Activated CD4-positive, alpha-beta T cell treated with anti-CD3 and anti-CD28 coated beads, Interleukin-2, amount 10 ng/mL, durations not matched to agents 7 days and 5 days (primary cell): ENCODE measurements around the gene CRTC2. TPM values are rescaled to one million over a fixed set of nuclear protein-coding genes. Genes with fewer than 3 reads are reported as not detected.

Source experiments
- CTCF ChIA-PET: fragments of 350-600 bp; sonication (Branson Sonifier 250); formaldehyde crosslinking; loops from one replicate; lab custom pipeline; 2021; ENCODE audit warnings: antibody characterized with exemption; lab: Charles Lee
- POLR2A ChIA-PET: fragments of 350-600 bp; sonication (Branson Sonifier 250); formaldehyde crosslinking; loops from one replicate; lab custom pipeline; 2021; ENCODE audit warnings: antibody characterized with exemption; lab: Charles Lee
- DNase-seq: peaks from one replicate; pipeline ENCODE4 v3.0.0-alpha.2; 2020
- H3K27ac Mint-ChIP-seq: one replicate; pipeline ENCODE4 v1.8.0; 2021; ENCODE audit warnings: mild to moderate bottlenecking, moderate library complexity, mixed read lengths
- H3K27me3 Mint-ChIP-seq: one replicate; pipeline ENCODE4 v1.8.0; 2021; ENCODE audit warnings: mixed read lengths
- H3K36me3 Mint-ChIP-seq: one replicate; pipeline ENCODE4 v1.8.0; 2021; ENCODE audit warnings: low read depth, mixed read lengths
- H3K4me1 Mint-ChIP-seq: one replicate; pipeline ENCODE4 v1.8.0; 2021; ENCODE audit warnings: mixed read lengths
- H3K4me3 Mint-ChIP-seq: one replicate; pipeline ENCODE4 v1.8.0; 2021; ENCODE audit warnings: mild to moderate bottlenecking, moderate library complexity, mixed read lengths
- H3K9me3 Mint-ChIP-seq: one replicate; pipeline ENCODE4 v1.8.0; 2021; ENCODE audit warnings: mixed read lengths
- total RNA-seq, 2 experiments: library from RNA; stranded (reverse); gene quantifications; one replicate each; pipeline ENCODE4 v1.2.3, GENCODE V29; 2021

The CRTC2 gene
- total RNA-seq, 2 experiments from 2014 or later: 80.7 to 107 TPM

DNA sequence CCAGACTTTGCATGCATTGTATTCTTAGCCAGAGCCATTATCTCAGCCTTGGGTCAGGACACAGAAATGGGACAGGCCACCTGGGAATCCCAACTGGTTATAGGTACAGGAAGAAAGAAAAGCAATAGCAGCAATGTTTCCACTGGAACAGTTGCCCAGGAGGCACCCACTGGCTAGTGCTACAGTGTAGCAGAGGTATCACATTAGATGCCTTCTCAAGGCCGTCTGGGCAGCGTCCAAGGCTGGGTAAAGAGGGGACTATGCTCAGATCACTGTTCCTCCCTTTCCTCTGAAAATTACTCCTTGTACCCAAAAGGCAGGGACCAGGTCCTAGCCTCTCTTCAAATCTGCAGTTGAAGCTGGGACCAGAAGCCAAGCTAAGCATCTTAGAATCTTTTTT is 11.9 kb upstream of the CRTC2 start:
- no peak overlapping the region for H3K27ac Mint-ChIP-seq
- ChIA-PET CTCF (interaction anchor here (1.2 kb wide), 1 partner anchor 10 kb away, joined by 3 read pairs; no protein-coding TSS in a partner anchor), POLR2A (no interaction called here)
- H3K9me3 Mint-ChIP-seq: no peaks in the 10 kb centered on the region
- H3K4me3 Mint-ChIP-seq: no peak overlapping the region
- H3K36me3 Mint-ChIP-seq: peaks cover 24% of the 10 kb centered on the region
- H3K4me1 Mint-ChIP-seq: peaks cover 67% of the 10 kb centered on the region
- no peaks in the 10 kb centered on the region for H3K27me3 Mint-ChIP-seq
- no peak for DNase-seq

GRCh38 chr1:153968972-153969371 is 10.6 kb upstream of the CRTC2 start:
- CTCF ChIA-PET: interaction anchor here (0.6 to 2.9 kb wide), 5 partner anchors 9 to 188 kb away, joined by 3 to 14 read pairs (median 3); partner anchors contain the start of gene JTB
- peaks cover 12% of the 10 kb centered on the region for H3K36me3 Mint-ChIP-seq
- H3K27ac Mint-ChIP-seq: peak overlapping the region; percentile 54
- POLR2A ChIA-PET: no interaction called here
- no peaks in the 10 kb centered on the region for H3K27me3 Mint-ChIP-seq
- DNase-seq: no peak
- no peaks in the 10 kb centered on the region for H3K9me3 Mint-ChIP-seq
- H3K4me3 Mint-ChIP-seq: no peak overlapping the region
- peaks cover 63% of the 10 kb centered on the region for H3K4me1 Mint-ChIP-seq

DNA sequence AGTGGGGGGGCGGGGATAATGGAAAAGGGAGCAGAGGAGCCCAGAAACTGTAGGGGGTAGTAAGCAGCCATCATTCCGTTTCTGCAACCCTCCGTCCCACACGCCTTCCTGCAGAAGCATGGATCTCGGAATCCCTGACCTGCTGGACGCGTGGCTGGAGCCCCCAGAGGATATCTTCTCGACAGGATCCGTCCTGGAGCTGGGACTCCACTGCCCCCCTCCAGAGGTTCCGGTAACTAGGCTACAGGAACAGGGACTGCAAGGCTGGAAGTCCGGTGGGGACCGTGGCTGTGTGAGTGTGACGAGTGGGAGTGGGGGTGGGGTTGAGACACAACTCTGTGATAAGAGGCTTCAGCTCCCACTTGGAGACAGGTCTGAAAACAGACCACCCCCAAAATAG is 10.0 kb upstream of the CRTC2 start:
- Mint-ChIP-seq H3K9me3 (no peaks in the 10 kb centered on the region), H3K27me3 (no peaks in the 10 kb centered on the region), H3K27ac (peak overlapping the region; percentile 95), H3K36me3 (peaks cover 7% of the 10 kb centered on the region), H3K4me1 (peaks cover 66% of the 10 kb centered on the region), H3K4me3 (peak overlapping the region; percentile 88)
- POLR2A ChIA-PET: interaction anchor here (0.8 kb wide), 1 partner anchor 22 kb away, joined by 3 read pairs; the partner anchor contains the start of gene RPS27
- no peak for DNase-seq
- CTCF ChIA-PET: interaction anchor here (0.8 to 3.5 kb wide), 7 partner anchors 10 to 289 kb away, joined by 3 to 25 read pairs (median 3); partner anchors contain the start of genes DENND4B, JTB, RAB13 and SLC27A3

DNA sequence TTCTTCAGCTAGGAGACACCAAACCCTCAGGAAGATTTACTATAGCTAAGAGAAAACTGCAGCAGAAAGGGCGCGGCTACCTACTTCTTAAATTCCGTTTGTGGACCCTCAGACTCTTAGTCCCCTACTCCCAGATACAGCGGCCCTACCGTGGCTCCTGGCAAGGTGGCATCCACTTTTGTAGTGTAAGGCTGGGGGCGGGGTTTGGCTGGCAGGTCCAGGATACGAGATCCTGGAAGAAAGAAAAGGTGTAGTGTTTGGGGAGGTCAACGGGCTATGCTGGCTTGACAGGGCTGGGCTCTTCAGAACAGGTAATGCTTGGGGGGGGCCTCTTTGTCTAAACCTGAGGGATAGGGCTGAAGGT is 9.6 kb upstream of the CRTC2 start:
- Mint-ChIP-seq H3K4me3 (peak overlapping the region; percentile 88), H3K36me3 (peaks cover 4% of the 10 kb centered on the region), H3K4me1 (peaks cover 63% of the 10 kb centered on the region), H3K27ac (peak overlapping the region; percentile 95), H3K27me3 (no peaks in the 10 kb centered on the region), H3K9me3 (no peaks in the 10 kb centered on the region)
- DNase-seq: no peak
- POLR2A ChIA-PET: interaction anchor here (0.7 to 1.7 kb wide), 3 partner anchors 10 to 22 kb away, joined by 3 to 9 read pairs (median 6); partner anchors contain the start of genes JTB and RPS27
- CTCF ChIA-PET: interaction anchor here (0.6 to 3.5 kb wide), 13 partner anchors 8 to 288 kb away, joined by 3 to 25 read pairs (median 3); partner anchors contain the start of genes CRTC2, DENND4B, JTB and RAB13

DNA sequence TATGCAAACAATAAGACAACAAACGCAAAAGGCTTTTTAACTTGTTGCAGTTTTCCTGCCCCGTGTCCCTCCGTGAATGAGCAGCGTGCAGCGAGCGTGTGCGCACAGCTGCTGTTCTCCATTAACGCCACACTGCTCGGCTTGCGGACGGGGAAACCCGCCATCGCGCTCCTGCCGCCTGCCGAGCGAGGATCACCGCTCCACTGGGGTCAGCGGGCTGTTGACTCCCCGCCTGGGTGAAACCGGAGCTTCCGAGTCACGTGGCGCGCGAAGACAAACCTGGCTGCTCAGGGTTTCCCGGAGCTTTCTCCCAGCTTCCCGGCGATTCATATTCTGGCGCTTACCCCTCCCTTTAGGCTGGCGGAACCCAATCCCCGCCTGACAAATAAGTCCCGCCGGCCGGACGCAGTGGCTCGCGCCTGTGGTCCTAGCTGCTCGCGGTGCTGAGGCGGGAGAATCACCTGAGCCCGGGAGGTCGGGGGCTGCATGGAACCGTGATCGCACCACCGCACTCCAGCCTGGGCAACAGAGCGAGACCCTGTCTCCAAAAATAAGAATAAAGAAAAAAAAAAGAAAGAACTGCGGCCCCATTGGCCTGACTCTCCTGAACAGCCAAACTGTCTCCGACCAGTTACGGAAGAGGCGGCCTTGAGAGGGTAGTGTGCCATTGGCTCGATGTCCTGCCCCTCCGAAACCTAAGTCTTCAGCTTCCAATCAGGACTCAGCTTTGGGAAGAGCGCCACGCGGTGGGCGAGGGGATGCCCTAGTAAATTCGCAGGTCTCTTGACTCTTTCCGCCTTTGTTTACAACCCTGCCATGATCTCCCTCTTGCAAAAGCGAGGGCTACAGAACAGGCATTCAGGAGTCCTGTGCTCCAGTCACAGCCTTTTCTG is 8.9 kb upstream of the CRTC2 start, which contains the start of gene CREB3L4:
CREB3L4 (plus strand) TSS at position 796 of the 893 bp plus-strand sequence. CDS start 624 bp downstream, outside the sequence.
- Mint-ChIP-seq H3K9me3 (no peaks in the 10 kb centered on the region), H3K4me3 (peak within 1 kb of the TSS; percentile 88), H3K36me3 (peaks cover 4% of the 10 kb centered on the region), H3K27ac (peak within 1 kb of the TSS; percentile 95), H3K4me1 (peaks cover 62% of the 10 kb centered on the region), H3K27me3 (no peaks in the 10 kb centered on the region)
- DNase-seq: peak; percentile 90
- CTCF ChIA-PET: interaction anchor here (0.6 to 3.5 kb wide), 18 partner anchors 9 to 296 kb away, joined by 3 to 25 read pairs (median 3); partner anchors contain the start of genes CRTC2, DENND4B, ILF2 and JTB
- POLR2A ChIA-PET: interaction anchor here (0.6 to 1.7 kb wide), 6 partner anchors 9 to 196 kb away, joined by 3 to 9 read pairs (median 5); partner anchors contain the start of genes CRTC2, JTB and RPS27

DNA sequence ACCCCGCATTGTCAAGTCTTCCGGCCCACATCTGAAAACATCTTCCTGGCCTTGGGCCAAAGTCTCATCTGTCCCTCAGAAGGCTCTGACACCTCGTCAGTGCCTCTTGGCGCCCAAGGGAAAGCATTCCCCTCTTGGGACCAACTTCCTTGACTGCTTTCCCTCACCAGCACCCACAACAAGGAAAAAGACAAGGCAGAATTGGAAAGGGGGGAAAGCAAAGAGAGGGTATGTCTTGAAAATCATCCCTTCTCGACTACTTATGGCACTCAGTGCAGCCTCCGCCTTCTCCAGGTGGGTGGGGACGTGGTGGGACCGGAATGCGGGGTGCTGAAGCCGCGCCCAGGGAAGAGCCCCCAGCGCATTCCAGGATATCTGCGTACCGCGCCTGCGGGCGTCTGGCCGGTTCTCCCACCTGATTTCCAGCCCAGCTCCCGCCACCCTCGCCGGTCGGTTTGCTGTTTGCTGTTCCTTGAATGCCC is 5.5 kb upstream of the CRTC2 start:
- peaks cover 19% of the 10 kb centered on the region for H3K36me3 Mint-ChIP-seq
- DNase-seq: no peak
- no peaks in the 10 kb centered on the region for H3K27me3 Mint-ChIP-seq
- ChIA-PET POLR2A (interaction anchor here (2.1 kb wide), 1 partner anchor 18 kb away, joined by 6 read pairs; no protein-coding TSS in a partner anchor), CTCF (interaction anchor here (1.2 to 2.2 kb wide), 5 partner anchors 10 to 24 kb away, joined by 4 to 13 read pairs (median 7); partner anchors contain the start of genes DENND4B and RAB13)
- H3K4me1 Mint-ChIP-seq: peaks cover 69% of the 10 kb centered on the region
- H3K27ac Mint-ChIP-seq: peak overlapping the region; percentile 91
- H3K4me3 Mint-ChIP-seq: peak overlapping the region; percentile 81
- no peaks in the 10 kb centered on the region for H3K9me3 Mint-ChIP-seq

- Mint-ChIP-seq H3K27me3 (no peaks in the 10 kb centered on the region), H3K4me1 (peaks cover 68% of the 10 kb centered on the region)
- CTCF ChIA-PET: interaction anchor here (1.2 to 2.2 kb wide), 7 partner anchors 9 to 24 kb away, joined by 4 to 13 read pairs (median 7); partner anchors contain the start of genes DENND4B, JTB and RAB13
Observed at GRCh38 chr1:153963030-153963849, 4.8 kb upstream of the CRTC2 start, which contains the start of gene SLC39A1. TSS of gene SLC39A1 (minus strand) at chr1:153963537. CDS start at chr1:153962715, 822 bp downstream.

DNA sequence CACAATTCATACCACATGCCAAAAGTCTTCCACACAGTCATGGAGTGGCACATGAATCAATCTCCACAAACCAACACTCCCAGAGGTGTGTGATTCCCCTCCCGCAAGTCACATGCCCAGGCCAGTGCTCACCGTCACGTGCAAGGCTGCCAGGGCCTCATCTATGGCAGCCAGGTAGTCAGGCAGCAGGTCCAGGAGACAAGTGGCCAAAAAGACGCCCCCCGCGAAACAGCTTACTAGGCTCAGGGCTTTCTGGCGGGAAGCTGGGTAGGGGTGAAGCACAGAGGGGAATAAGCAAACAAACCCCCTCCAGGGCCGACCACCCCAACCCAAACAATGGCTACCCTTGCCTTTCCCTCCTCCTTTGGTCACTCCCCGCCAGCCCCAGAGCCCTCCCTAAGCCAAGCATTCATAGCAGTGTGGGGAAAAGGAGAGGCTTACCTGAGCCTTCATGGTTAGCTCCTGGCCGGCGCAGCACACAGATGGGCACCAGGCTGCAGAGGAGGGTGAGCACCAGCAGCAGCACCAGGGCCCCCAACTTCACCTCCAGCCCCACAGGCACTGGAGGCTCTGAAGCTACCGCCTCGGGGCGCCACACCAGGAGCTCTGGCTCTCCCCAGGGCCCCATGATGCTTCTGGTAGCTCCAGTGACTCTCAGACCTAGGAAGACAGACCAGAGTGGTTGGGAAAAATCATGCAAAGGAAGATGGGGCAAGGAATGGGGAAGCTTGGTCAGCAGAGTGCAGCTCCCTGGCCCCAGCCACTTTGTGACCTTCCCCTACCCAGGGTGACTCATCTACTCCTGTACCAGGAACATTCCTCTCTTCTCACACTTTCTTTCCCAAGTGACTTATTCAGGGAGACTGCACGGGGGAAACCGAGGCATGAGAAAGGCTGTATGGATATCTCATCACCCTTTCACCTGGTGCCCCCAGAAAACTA is 3.9 kb upstream of the CRTC2 start:
- H3K4me3 Mint-ChIP-seq: peak overlapping the region; percentile 81
- ChIA-PET POLR2A (interaction anchor here (0.5 to 2.1 kb wide), 2 partner anchors 17 to 270 kb away, joined by 6 to 13 read pairs; no protein-coding TSS in a partner anchor), CTCF (interaction anchor here (1.2 to 2.2 kb wide), 7 partner anchors 8 to 25 kb away, joined by 4 to 13 read pairs (median 7); partner anchors contain the start of genes DENND4B, JTB and RAB13)
- no peaks in the 10 kb centered on the region for H3K27me3 Mint-ChIP-seq
- peaks cover 19% of the 10 kb centered on the region for H3K36me3 Mint-ChIP-seq
- H3K27ac Mint-ChIP-seq: peak overlapping the region; percentile 91
- H3K9me3 Mint-ChIP-seq: no peaks in the 10 kb centered on the region
- peaks cover 60% of the 10 kb centered on the region for H3K4me1 Mint-ChIP-seq
- DNase-seq: no peak

More at GRCh38 chr1:153963030-153963849, 4.8 kb upstream of the CRTC2 start, which contains the start of gene SLC39A1:
- H3K27ac Mint-ChIP-seq: peak within 1 kb of the TSS; percentile 91
- peak; percentile 97 for DNase-seq
- peak within 1 kb of the TSS; percentile 81 for H3K4me3 Mint-ChIP-seq
- H3K9me3 Mint-ChIP-seq: no peaks in the 10 kb centered on the region
- POLR2A ChIA-PET: interaction anchor here (0.5 to 2.1 kb wide), 4 partner anchors 17 to 309 kb away, joined by 3 to 13 read pairs (median 4); no protein-coding TSS in a partner anchor
- H3K36me3 Mint-ChIP-seq: peaks cover 19% of the 10 kb centered on the region

DNA sequence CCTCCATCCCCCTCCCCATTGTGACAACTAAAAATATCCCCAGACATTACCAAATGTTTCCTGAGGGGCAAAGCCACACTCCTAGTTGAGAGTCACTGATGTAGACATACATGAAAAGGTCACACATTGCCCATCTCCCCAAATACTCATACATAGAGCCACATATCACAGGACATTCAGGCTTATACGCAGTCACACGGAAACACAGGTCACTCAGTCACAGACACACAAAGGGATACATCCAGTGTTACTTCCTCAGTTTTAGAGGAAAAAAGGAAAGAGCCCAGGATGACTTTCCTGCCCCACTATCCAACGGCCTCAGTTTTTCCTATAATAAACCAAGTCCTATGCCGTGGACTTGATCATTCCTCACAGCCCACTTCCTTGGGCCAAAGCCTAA is 3.0 kb upstream of the CRTC2 start:
- peaks cover 25% of the 10 kb centered on the region for H3K36me3 Mint-ChIP-seq
- H3K4me3 Mint-ChIP-seq: peak overlapping the region; percentile 81
- DNase-seq: no peak
- CTCF ChIA-PET: interaction anchor here (2.1 kb wide), 1 partner anchor 16 kb away, joined by 12 read pairs; the partner anchor contains the start of gene JTB
- peaks cover 61% of the 10 kb centered on the region for H3K4me1 Mint-ChIP-seq
- POLR2A ChIA-PET: interaction anchor here (0.6 kb wide), 1 partner anchor 1073 kb away, joined by 3 read pairs; no protein-coding TSS in a partner anchor
- no peak overlapping the region for H3K27ac Mint-ChIP-seq
- H3K9me3 Mint-ChIP-seq: no peaks in the 10 kb centered on the region
- no peaks in the 10 kb centered on the region for H3K27me3 Mint-ChIP-seq

DNA sequence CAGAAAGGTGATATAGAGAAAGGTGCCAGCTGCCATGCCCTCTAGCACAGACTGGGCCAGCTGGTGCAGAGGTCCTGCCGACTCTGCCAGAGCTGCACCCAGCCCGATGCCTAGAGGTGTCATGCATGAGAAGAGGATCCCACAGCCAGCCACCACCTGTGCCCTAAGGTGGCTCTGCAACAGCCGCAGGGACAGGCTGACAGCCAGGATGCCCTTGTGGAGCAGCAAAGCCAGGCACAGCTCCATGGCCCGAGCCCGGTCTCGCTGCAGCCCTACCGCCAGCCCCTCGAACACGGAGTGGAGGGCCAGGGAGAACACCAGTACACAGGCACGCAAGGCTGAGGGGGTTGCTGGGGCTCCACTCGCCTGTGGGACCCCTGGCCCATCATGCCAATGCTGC is 1.8 kb upstream of the CRTC2 start:
- ChIA-PET CTCF (interaction anchor here (0.6 kb wide), 1 partner anchor 26 kb away, joined by 3 read pairs; the partner anchor contains the start of gene RAB13), POLR2A (no interaction called here)
- Mint-ChIP-seq H3K36me3 (peaks cover 22% of the 10 kb centered on the region), H3K9me3 (no peaks in the 10 kb centered on the region), H3K27me3 (no peaks in the 10 kb centered on the region), H3K4me3 (no peak overlapping the region), H3K4me1 (peaks cover 63% of the 10 kb centered on the region), H3K27ac (no peak overlapping the region)
- DNase-seq: no peak
